ENCODE data around the gene COG4. TPM values are rescaled to one million over a fixed set of nuclear protein-coding genes. Genes with fewer than 3 reads are reported as not detected.

COG4 gene
- total RNA-seq, 6 experiments from 2014 or later = 70.2 to 91.7 (median 80.2) TPM

DNA sequence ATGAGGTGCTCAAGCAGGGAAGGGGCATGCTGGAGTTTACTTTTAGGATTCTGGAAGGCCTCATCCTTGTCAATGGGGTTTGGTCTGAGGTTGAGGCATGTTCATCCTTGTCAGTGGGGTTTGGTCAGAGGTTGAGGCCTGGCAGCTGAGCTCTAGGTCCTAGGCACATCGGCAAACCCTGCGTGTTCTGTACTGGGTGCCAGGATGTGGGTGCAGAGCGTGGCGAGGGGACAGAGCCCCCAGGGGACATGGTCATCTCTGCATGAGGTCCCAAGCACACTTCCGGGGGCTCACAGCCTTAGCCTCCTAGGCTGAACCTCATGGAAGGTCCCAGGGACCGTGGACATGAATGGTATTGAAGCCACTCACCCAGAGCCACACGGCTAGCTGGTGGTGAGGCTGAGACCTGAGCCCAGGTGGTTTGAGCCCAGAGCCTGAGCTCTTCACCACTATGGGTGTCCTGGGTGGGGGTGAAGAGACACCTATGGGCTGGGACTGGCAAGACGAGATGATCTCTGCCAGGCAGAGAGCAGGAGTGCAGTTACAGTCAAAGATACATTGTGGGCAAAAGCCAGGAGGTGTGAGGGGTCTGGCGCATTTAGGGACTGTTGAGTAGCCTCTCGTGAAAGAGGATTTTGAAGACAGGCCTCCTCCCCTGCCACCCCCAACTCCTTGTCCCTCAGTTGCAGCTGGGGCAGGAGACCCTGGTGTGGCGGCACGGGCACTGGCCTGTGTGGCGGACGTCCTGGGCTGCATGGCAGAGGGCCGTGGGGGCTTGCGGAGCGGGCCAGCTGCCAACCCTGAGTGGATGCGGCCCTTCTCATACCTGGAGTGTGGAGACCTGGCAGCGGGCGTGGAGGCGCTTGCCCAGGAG, 49.7 kb downstream of the COG4 start:
- Mint-ChIP-seq H3K9me3 (no peaks in the 10 kb centered on the region), H3K27me3 (ENCODE audit: insufficient read depth) (peaks cover 2% of the 10 kb centered on the region; the same call in 1 of the 2 replicates), H3K4me3 (no peak overlapping the region), H3K27ac (no peak overlapping the region; the same call in 1 of the 2 replicates), H3K36me3 (ENCODE audit: low read depth) (no peaks in the 10 kb centered on the region; the same call in 1 of the 2 replicates), H3K4me1 (ENCODE audit: low read depth) (peaks cover 20% of the 10 kb centered on the region)
- TF ChIP-seq, protein P1, sequence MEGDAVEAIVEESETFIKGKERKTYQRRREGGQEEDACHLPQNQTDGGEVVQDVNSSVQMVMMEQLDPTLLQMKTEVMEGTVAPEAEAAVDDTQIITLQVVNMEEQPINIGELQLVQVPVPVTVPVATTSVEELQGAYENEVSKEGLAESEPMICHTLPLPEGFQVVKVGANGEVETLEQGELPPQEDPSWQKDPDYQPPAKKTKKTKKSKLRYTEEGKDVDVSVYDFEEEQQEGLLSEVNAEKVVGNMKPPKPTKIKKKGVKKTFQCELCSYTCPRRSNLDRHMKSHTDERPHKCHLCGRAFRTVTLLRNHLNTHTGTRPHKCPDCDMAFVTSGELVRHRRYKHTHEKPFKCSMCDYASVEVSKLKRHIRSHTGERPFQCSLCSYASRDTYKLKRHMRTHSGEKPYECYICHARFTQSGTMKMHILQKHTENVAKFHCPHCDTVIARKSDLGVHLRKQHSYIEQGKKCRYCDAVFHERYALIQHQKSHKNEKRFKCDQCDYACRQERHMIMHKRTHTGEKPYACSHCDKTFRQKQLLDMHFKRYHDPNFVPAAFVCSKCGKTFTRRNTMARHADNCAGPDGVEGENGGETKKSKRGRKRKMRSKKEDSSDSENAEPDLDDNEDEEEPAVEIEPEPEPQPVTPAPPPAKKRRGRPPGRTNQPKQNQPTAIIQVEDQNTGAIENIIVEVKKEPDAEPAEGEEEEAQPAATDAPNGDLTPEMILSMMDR (IDR thresholded peaks at IDR 0.05) = no peak; the same call in 1 of the 2 replicates
- DNase-seq = no peak

- Mint-ChIP-seq H3K27me3 (ENCODE audit: insufficient read depth) (peaks cover 6% of the 10 kb centered on the region; the same call in 1 of the 2 replicates), H3K27ac (no peak overlapping the region), H3K9me3 (no peaks in the 10 kb centered on the region), H3K4me3 (no peak overlapping the region), H3K4me1 (ENCODE audit: low read depth) (peaks cover 20% of the 10 kb centered on the region), H3K36me3 (ENCODE audit: low read depth) (no peaks in the 10 kb centered on the region; the same call in 1 of the 2 replicates)
- DNase-seq = no peak
- TF ChIP-seq, protein P1 (IDR thresholded peaks at IDR 0.05) = no peak
Measured at GRCh38 chr16:70472786-70473433, 50.4 kb downstream of the COG4 start.

GRCh38 chr16:70470927-70471341, 52.4 kb downstream of the COG4 start:
- TF ChIP-seq, protein P1 (IDR thresholded peaks at IDR 0.05) = peak; percentile 75
- DNase-seq = no peak
- Mint-ChIP-seq H3K27me3 (ENCODE audit: insufficient read depth) (peaks cover 6% of the 10 kb centered on the region; the same call in 1 of the 2 replicates), H3K9me3 (no peaks in the 10 kb centered on the region), H3K27ac (no peak overlapping the region), H3K4me3 (no peak overlapping the region), H3K36me3 (ENCODE audit: low read depth) (no peaks in the 10 kb centered on the region), H3K4me1 (ENCODE audit: low read depth) (no peaks in the 10 kb centered on the region; the same call in 1 of the 2 replicates)

GRCh38 chr16:70470141-70470926, 53.0 kb downstream of the COG4 start:
- no peak for DNase-seq

More at GRCh38 chr16:70470141-70470926, 53.0 kb downstream of the COG4 start:
- H3K27ac Mint-ChIP-seq = no peak overlapping the region
- H3K9me3 Mint-ChIP-seq = no peaks in the 10 kb centered on the region
- no peaks in the 10 kb centered on the region for H3K4me1 Mint-ChIP-seq (ENCODE audit: low read depth)
- no peaks in the 10 kb centered on the region for H3K36me3 Mint-ChIP-seq (ENCODE audit: low read depth)
- TF ChIP-seq, protein P1 (IDR thresholded peaks at IDR 0.05) = no peak
- peaks cover 6% of the 10 kb centered on the region; the same call in 1 of the 2 replicates for H3K27me3 Mint-ChIP-seq (ENCODE audit: insufficient read depth)
- H3K4me3 Mint-ChIP-seq = no peak overlapping the region
